T47D (cell line): ENCODE measurements around the gene SESTD1.
A peak's percentile ranks its signal among the peaks of the same experiment; 100 is the strongest.

Experiments used
- DNase-seq, 2 experiments: peaks; one replicate each; pipeline versions ENCODE4 v3.0.0 to v3.0.0-alpha.2; 2011 to 2012; ENCODE audit warnings: low read depth in 1 of 2, low spot score in 1 of 2
- JUND ChIP-seq: IDR thresholded peaks from 2 replicates; pipeline ENCODE4 v1.6.1; 2012; ENCODE audit warnings: low read depth
- in situ Hi-C: cut with HindIII; loops from 2 replicates; pipeline ENCODE4 v1.10.0; 2016; ENCODE audit warnings: low sequenced_read_pairs, low pct_unique_long_range_greater_than_20kb

Gene SESTD1

GRCh38 chr2:179264368-179265081, at the start of gene SESTD1:
SESTD1 (minus strand) TSS chr2:179264832; CDS start chr2:179191841, 72,991 bp downstream.
- DNase-seq: peak; percentile 33 to 40
- in situ Hi-C loops: no loop called here
- TF ChIP-seq JUND: no peak

GRCh38 chr2:179313057-179313456, 48.4 kb upstream of the SESTD1 start:
- in situ Hi-C loops: no loop called here
- no peak for TF ChIP-seq JUND
- no peak for DNase-seq

- no peak for DNase-seq
- in situ Hi-C loops: no loop called here
- TF ChIP-seq JUND: no peak
Observed at GRCh38 chr2:179311101-179311500, 46.5 kb upstream of the SESTD1 start.

GRCh38 chr2:179307616-179308371, 43.2 kb upstream of the SESTD1 start:
- in situ Hi-C loops: no loop called here
- no peak for DNase-seq
- TF ChIP-seq JUND: no peak

GRCh38 chr2:179305125-179305524, 40.5 kb upstream of the SESTD1 start:
- in situ Hi-C loops: no loop called here
- no peak for TF ChIP-seq JUND
- no peak for DNase-seq

- in situ Hi-C loops: no loop called here
- TF ChIP-seq JUND: no peak
- DNase-seq: no peak
Observed at GRCh38 chr2:179304424-179304823, 39.8 kb upstream of the SESTD1 start.

- no peak for TF ChIP-seq JUND
- in situ Hi-C loops: no loop called here
- no peak for DNase-seq
Observed at GRCh38 chr2:179302764-179303571, 38.3 kb upstream of the SESTD1 start.

- in situ Hi-C loops: no loop called here
Observed at GRCh38 chr2:179302149-179302548, 37.5 kb upstream of the SESTD1 start.

GRCh38 chr2:179298666-179299065, 34.0 kb upstream of the SESTD1 start:
- TF ChIP-seq JUND: no peak
- no peak for DNase-seq
- in situ Hi-C loops: no loop called here

More at GRCh38 chr2:179302149-179302548, 37.5 kb upstream of the SESTD1 start:
- no peak for TF ChIP-seq JUND
- no peak for DNase-seq

- DNase-seq: no peak
- in situ Hi-C loops: no loop called here
- TF ChIP-seq JUND: no peak
Observed at GRCh38 chr2:179297927-179298326, 33.3 kb upstream of the SESTD1 start.

GRCh38 chr2:179290329-179290728, 25.7 kb upstream of the SESTD1 start:
- no peak for DNase-seq
- in situ Hi-C loops: no loop called here
- TF ChIP-seq JUND: no peak

GRCh38 chr2:179285060-179285459, 20.4 kb upstream of the SESTD1 start:
- no peak for TF ChIP-seq JUND
- no peak for DNase-seq
- in situ Hi-C loops: no loop called here
